HEK293T (cell line): ENCODE data around the gene ZNF274.

ENCODE experiments used
- CTCF ChIA-PET: fragments of 350-600 bp; formaldehyde crosslinking; extraction: SDS; loops from one replicate; lab custom pipeline; 2021; ENCODE audit warnings: antibody characterized with exemption, inconsistent platforms; lab: Yijun Ruan, JAX
- POLR2A ChIA-PET: fragments of 350-600 bp; formaldehyde crosslinking; extraction: SDS; loops from one replicate; lab custom pipeline; 2020; ENCODE audit warnings: antibody characterized with exemption, inconsistent platforms; lab: Yijun Ruan, JAX
- DNase-seq: peaks from one replicate; pipeline ENCODE4 v3.0.0; 2012; ENCODE audit warnings: mixed read lengths; ENCODE audit errors: extremely low spot score
- ARNT ChIP-seq: fragments of 450-650 bp; IDR thresholded peaks from 2 replicates; pipeline ENCODE4 v1.6.1; 2017; ENCODE audit warnings: mild to moderate bottlenecking
- BHLHE40 ChIP-seq: fragments of 450-650 bp; IDR thresholded peaks from 2 replicates; pipeline ENCODE4 v1.6.1; 2016; ENCODE audit warnings: mild to moderate bottlenecking, moderate library complexity, borderline replicate concordance
- CTBP1 ChIP-seq: fragments of 450-650 bp; IDR thresholded peaks from 2 replicates; pipeline ENCODE4 v1.6.1; 2016; ENCODE audit warnings: borderline replicate concordance
- ELF4 ChIP-seq: fragments of 450-650 bp; IDR thresholded peaks from 2 replicates; pipeline ENCODE4 v1.6.1; 2017; ENCODE audit warnings: antibody characterized with exemption
- FOXA1 ChIP-seq: fragments of 450-650 bp; IDR thresholded peaks from 2 replicates; pipeline ENCODE4 v1.6.1; 2016; ENCODE audit warnings: mild to moderate bottlenecking
- FOXK2 ChIP-seq: fragments of 450-650 bp; IDR thresholded peaks from 2 replicates; pipeline ENCODE4 v1.6.1; 2016; ENCODE audit warnings: mild to moderate bottlenecking
- FOXM1 ChIP-seq: fragments of 450-650 bp; IDR thresholded peaks from 2 replicates; pipeline ENCODE4 v1.6.1; 2017; ENCODE audit warnings: mild to moderate bottlenecking, borderline replicate concordance
- HDGF ChIP-seq: fragments of 450-650 bp; IDR thresholded peaks from 2 replicates; pipeline ENCODE4 v1.6.1; 2017; ENCODE audit warnings: antibody characterized with exemption, borderline replicate concordance
- L3MBTL2 ChIP-seq: fragments of 450-650 bp; conservative IDR thresholded peaks from 2 replicates; pipeline ENCODE4 v1.6.1; 2016; ENCODE audit warnings: mild to moderate bottlenecking
- LEF1 ChIP-seq: fragments of 450-650 bp; IDR thresholded peaks from 2 replicates; pipeline ENCODE4 v1.6.1; 2017; ENCODE audit warnings: mild to moderate bottlenecking, borderline replicate concordance
- NFRKB ChIP-seq: fragments of 450-650 bp; IDR thresholded peaks from 2 replicates; pipeline ENCODE4 v1.6.1; 2016; ENCODE audit warnings: mild to moderate bottlenecking, moderate library complexity
- PKNOX1 ChIP-seq: fragments of 450-650 bp; IDR thresholded peaks from 2 replicates; pipeline ENCODE4 v1.6.1; 2016
- SP1 ChIP-seq: fragments of 450-650 bp; IDR thresholded peaks from 2 replicates; pipeline ENCODE4 v1.6.1; 2017
- SUZ12 ChIP-seq: fragments of 450-650 bp; IDR thresholded peaks from 2 replicates; pipeline ENCODE4 v1.6.1; 2016; ENCODE audit warnings: mild to moderate bottlenecking
- TARDBP ChIP-seq: fragments of 450-650 bp; IDR thresholded peaks from 2 replicates; pipeline ENCODE4 v1.6.1; 2016
- ZNF384 ChIP-seq: fragments of 450-650 bp; IDR thresholded peaks from 2 replicates; pipeline ENCODE4 v1.6.1; 2016

ZNF274 gene

DNA sequence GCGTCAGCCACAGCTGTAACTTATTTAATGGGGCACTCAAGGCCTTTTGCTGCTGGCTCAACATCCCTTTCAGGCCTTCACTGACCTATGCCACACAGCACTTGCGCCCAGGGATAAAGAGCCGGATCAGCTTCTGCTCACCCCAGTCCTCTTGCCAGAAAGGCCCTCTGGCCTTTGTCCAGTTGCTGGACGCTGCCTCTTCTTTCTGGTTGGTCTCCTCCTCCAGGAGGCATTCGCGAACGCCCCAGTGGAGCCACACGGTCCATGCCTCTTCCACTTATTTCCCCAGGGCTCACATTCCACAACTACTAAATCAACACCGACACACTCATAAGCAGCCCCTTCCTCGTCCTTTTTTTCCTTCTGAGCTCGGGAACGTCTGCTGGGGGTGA is 28.6 kb upstream of the ZNF274 start:
- ChIA-PET CTCF (no interaction called here), POLR2A (no interaction called here)
- no peak for DNase-seq

DNA sequence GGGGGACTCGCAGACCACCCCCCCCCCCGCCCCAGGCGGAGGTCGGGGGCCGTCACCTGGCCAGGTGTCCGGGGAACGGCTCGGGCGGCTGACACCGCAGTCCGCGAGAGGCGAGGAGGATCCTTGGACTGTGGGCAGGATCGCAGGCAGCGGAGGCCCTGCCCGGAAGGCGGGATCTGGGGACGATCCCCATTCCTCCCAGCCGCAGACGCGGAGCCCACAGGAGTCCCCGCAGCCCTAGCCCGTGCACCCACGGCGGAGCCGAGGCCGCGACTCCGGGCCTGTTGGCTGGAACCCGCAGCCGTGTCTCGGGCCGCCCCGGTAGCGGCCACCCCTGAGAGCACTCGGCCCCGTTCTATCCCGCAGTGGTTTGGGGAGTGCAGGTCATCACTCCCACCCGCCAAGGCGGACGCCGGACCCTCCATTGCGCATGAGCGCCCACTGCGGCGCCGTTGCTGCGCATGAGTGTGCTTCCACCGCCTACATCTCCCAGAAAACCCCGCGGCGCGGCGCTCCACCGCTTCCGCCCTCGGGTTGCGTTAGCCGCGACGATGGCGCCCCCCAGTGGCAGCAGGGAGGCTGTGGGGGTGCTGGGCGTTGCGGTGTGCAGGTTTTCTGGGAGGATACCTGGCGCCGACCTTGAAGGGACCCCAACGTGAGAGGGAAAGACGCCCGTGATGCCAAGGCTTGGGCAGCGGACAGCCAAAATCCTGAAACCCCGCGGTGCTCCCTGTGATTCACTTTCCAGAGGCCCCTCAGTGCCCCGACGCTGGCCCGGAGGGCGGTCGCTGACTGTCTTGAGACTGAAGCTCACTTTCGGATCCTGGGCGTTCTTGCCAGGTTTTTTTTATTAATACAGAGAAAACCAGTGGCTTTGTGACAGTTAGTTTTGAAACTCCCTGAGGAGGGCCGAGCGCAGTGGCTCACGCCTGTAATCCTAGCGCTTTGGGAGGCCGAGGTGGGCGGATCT is 27.9 kb upstream of the ZNF274 start:
- POLR2A ChIA-PET, result interaction anchor here (0.6 kb wide), 1 partner anchor 129 kb away, joined by 3 read pairs; no protein-coding TSS in a partner anchor
- TF ChIP-seq ARNT (no peak), ELF4 (peak; percentile 45; the same call in 1 of the 2 replicates), FOXM1 (no peak), NFRKB (no peak), FOXA1 (no peak)
- CTCF ChIA-PET, result no interaction called here
- DNase-seq, result peak; percentile 79

More for the DNA sequence above, 28.6 kb upstream of the ZNF274 start:
- TF ChIP-seq HDGF (no peak), NFRKB (no peak), SP1 (no peak), L3MBTL2 (no peak), ELF4 (no peak), FOXA1 (no peak), BHLHE40 (no peak), TARDBP (no peak), ARNT (no peak), FOXK2 (no peak), LEF1 (no peak), CTBP1 (no peak), SUZ12 (no peak), ZNF384 (no peak), FOXM1 (no peak), PKNOX1 (no peak)

DNA sequence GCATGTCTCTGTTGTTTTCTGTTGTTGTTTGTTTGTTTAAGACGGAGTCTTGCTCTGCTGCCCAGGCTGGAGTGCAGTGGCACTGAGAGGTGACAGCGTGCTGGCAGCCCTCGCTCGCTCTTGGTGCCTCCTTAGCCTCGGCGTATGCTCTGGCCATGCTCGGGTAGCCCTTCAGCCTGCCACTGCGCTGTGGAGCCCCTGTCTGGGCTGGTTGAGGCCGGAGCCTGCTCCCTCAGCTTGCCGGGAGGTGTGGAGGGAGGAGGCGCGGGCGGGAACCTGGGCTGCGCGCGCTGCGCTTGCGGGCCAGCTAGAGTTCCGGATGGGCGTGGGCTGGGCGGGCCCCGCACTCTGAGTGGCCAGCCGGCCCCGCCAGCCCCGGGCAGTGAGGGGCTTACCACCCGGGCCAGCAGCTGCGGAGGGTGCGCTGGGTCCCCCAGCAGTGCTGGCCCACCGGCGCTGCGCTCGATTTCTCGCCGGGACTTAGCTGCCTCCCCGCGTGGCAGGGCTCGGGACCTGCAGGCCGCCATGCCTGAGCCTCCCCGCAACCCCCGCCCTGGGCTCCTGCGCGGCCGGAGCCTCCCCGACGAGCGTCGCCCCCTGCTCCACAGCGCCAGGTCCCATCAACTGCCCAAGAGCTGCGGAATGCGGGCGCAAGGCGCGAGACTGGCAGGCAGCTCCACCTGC is 25.7 kb upstream of the ZNF274 start:
- POLR2A ChIA-PET, result no interaction called here
- CTCF ChIA-PET, result no interaction called here
- DNase-seq, result no peak

DNA sequence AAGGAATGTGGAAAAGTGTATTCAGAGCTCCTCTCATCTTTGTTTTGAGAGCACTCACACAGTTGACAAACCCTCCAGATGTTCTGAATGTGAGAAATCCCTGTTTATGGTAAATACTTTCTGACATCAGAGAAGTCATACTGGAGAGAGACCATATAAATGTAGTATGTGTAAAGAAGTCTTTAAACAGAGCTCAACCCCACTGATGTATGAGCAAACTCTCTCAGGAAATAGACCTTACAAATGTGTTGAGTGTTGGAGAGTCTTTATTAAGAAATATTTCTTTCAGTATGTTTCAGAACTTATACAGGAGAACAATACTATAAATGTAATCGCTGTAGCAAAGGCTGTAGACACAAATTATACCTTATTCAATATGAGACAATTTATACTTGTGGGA is 16.6 kb upstream of the ZNF274 start:
- ChIA-PET POLR2A (interaction anchor here (1.0 kb wide), 1 partner anchor 16 kb away, joined by 3 read pairs; the partner anchor contains the start of gene ZNF274), CTCF (no interaction called here)
- DNase-seq, result no peak
- TF ChIP-seq TARDBP, result no peak

More for the DNA sequence above, 25.7 kb upstream of the ZNF274 start:
- no peak for TF ChIP-seq BHLHE40
- TF ChIP-seq TARDBP, result no peak
- no peak for TF ChIP-seq PKNOX1
- TF ChIP-seq ZNF384, result no peak
- TF ChIP-seq ARNT, result no peak
- TF ChIP-seq NFRKB, result no peak
- TF ChIP-seq HDGF, result no peak
- no peak for TF ChIP-seq FOXM1
- no peak for TF ChIP-seq SP1

GRCh38 chr19:58166708-58167280 is 16.1 kb upstream of the ZNF274 start:
- ChIA-PET CTCF (no interaction called here), POLR2A (interaction anchor here (1.0 kb wide), 1 partner anchor 16 kb away, joined by 3 read pairs; the partner anchor contains the start of gene ZNF274)
- no peak for DNase-seq
- TF ChIP-seq FOXK2 (no peak), L3MBTL2 (no peak), SP1 (no peak), FOXM1 (no peak), ARNT (no peak), ZNF384 (no peak), HDGF (no peak), BHLHE40 (no peak), CTBP1 (no peak), SUZ12 (no peak), LEF1 (no peak), NFRKB (no peak), ELF4 (no peak), TARDBP (no peak), FOXA1 (no peak), PKNOX1 (no peak)

- POLR2A ChIA-PET, result no interaction called here
- no peak for DNase-seq
- CTCF ChIA-PET, result no interaction called here
Observed at GRCh38 chr19:58170860-58171259, 12.0 kb upstream of the ZNF274 start.

More at GRCh38 chr19:58170860-58171259, 12.0 kb upstream of the ZNF274 start:
- TF ChIP-seq HDGF, result no peak
